Lower leg skin (tissue), 3 donors: Measurements from ENCODE around the gene AKR7A2.

ENCODE experiments used
- CTCF ChIP-seq, 3 donors: fragments of 450-650 bp; IDR thresholded peaks; one replicate each; pipeline ENCODE4 v1.5.1; 2016; ENCODE audit warnings: antibody characterized with exemption in 3 of 3, mild to moderate bottlenecking in 3 of 3, moderate library complexity in 2 of 3
- POLR2A ChIP-seq, 2 donors: fragments of 450-650 bp; IDR thresholded peaks; one replicate each; pipeline ENCODE4 v1.6.1; 2016 to 2017; ENCODE audit warnings: antibody characterized with exemption in 2 of 2, mild to moderate bottlenecking in 1 of 2, moderate library complexity in 1 of 2

- TF ChIP-seq POLR2A (IDR thresholded peaks at IDR 0.05) (no peak), CTCF (IDR thresholded peaks at IDR 0.05) (no peak)
These were observed 49.9 kb downstream of the AKR7A2 start for GRCh38 chr1:19262047-19262446.
